Hematopoietic multipotent progenitor cell treated with erythropoietin and hydrocortisone succinate and interleukin-3 and kit ligand, for 6 days (in vitro differentiated cells): ENCODE measurements around the gene PAQR7.
A peak's percentile ranks its signal among the peaks of the same experiment; 100 is the strongest.

Source experiments
- DNase-seq: peaks from one replicate; pipeline ENCODE4 v3.0.0-alpha.2; 2015

The PAQR7 gene

DNA sequence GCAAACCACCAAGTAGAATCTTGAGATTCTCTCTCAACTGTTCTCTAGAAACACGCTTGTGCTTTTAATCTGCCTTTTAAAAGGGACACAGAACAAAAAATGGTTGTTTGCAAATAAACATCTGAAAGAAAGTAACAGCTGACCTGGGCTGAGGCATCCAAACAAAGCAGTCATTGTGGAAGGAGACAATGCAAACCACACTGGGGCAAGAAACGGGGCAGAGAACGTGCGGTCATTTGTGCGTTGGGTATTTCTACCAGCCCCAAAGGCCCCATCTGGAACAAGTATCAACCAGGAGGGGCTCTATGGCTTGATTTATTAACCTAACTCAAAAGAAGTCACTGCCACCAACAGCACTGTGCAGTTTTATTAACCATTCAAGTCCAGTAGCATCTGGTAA lies 24.7 kb upstream of the PAQR7 start:
- DNase-seq, result no peak

DNA sequence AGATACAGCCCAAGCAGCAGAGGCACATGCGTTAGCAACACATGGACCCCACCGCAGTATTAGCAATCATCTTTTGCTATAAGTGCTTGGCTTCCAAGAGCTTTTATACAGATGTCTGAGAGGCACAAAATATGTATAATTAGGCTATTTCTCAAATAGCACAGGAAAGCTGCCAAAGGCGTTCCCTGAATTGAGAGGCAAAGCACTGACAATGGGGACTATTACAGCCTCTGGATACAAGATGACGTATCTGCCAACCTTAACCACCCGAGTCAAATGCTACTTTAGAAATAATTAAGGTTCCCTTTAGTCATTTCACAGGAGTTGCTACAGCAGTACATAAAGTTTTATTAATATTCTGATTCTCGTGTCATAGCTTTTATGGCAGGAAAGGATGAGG lies 24.3 kb upstream of the PAQR7 start:
- no peak for DNase-seq

DNA sequence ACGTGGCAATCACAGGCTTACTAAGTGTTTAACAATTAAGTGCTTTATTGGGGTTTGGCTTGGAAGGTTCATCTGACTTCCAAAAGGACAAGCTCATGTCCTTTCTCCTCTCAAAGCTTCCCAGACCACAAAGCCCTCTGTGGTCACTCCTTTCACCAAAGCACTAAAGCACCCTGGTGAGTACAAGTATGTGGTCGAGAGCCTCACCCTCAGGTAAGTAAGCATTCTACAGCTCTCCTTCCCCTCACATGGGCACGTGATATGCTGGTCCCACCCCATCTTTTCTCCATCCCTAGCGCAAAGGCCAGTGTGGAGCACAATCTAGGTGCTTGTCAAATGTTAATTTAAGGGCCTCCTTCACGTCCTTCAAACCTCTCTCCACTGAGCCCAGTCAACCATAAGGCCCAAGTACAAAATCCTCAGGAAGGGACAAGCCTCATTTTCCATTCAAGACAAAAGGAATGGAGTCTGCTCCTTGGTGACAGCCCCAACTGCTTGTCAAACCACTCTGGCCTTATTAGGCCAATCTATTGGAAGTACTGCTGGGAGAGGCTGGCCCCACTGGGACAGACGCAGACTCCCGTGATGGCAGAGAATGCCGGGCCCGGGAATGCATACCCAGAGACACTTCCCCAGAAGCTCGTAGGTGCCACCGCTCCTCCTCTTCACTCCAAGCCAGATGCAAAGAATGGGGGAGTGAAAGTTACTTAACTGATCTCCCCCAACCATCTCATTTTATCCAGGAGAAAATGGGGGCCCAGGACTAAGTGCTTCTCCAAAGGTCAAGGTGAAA lies 22.9 kb upstream of the PAQR7 start:
- DNase-seq, result no peak

DNA sequence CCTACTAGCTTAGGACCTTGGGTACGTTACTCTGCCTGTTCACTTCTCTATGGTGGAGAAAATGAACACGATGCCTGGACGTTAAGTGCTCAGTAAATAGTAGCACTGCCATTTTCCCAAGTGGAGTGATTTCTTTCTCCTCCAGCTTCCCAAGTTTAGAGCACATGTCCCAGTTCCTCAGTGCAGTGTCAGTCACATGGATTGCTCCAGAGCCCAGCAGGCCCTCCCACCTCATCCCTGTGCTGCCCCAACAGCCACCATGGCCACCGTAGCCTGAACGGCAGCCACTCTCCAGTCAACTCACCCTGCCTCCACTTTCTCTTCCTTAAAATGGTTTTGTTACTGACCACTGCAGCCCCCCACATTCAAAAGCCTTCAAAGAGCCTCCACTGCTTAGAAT lies 22.2 kb upstream of the PAQR7 start:
- DNase-seq, result no peak

DNA sequence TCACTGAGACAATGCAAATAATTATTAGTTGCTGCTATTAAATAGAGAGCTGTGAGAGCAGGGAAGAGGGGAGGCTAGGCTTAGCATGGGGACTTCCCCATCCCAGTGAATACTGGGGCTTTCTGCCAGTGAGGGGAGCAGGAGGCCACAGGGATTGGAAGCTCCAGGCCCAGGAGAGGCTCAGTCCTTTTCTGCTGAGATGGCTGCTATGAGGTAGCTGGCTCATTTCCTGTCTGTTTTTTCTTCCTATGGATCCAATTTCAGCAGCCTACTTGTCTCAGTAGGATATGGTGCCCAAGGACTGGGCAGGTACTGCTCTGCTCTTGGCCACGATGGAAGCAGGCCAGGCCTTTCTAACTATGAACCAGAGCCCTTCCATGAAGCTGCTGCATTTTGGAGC lies 20.8 kb upstream of the PAQR7 start:
- no peak for DNase-seq

DNA sequence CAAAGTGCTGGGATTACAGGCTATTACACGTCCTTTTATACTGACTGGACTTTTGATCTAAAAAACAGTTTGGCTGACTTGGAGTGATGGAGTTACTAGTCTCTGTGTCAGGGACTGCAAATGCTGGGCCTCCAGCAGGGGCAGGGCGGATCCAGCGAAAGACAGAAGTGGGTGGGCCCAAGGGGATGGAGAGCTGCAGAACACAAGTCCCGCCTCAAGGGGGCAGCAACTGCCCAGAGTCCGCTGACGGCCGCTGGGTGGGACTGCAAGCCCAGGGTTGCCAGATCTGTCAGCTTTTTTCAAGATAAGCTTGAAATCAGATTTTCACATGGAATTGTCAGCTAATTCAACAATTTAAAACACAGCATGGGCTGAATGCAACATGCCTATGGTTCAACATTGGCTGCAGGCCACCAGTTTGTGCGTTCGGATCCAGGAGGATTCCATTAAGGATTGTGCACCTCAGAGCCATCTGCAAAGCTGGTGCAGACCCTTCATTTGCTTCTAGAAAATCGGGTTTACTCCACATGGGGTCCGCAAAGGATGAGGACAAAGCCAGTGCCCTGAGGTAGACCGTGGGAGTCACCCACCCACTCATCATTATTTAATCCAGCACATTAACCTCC lies 20.0 kb upstream of the PAQR7 start:
- peak; percentile 95 for DNase-seq

DNA sequence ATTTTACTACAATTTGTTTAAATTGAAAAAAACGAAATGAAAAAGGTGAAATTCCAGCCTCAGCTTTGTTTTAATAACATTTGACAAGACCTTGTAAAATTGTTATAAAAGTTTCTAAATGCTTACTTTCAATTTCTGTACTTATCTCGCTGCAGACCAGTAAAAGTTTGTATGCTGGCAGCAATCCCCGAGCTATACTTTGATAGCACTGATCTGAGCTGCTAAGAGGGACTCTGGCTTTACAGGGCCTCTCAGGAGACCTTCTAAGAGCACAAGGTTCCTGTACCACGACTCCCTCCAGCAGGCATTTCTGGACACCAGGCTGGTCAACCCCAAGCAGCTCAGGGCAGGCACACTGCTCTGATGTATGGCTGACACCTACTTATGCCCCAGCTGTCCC lies 17.6 kb upstream of the PAQR7 start:
- DNase-seq, result no peak

DNA sequence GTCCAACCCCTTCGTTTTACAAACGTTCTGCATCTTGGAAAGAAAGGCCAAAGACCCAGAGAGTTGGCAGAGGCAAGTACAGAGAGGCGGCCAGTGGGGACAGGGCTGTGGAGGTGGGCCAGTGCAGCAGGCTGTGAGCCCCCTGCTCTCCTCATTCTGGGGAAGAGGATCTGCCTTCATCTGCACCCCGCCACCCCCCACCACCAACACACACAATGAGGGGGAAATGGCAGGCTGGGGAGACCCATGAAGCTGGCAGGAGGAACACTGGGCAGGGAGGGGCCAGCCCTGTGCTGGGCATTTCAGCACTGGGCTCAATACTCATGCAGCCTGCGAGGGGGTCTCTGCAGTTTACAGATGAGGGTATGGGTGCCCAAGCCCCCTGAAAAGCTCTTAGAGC lies 16.1 kb upstream of the PAQR7 start:
- DNase-seq, result no peak

DNA sequence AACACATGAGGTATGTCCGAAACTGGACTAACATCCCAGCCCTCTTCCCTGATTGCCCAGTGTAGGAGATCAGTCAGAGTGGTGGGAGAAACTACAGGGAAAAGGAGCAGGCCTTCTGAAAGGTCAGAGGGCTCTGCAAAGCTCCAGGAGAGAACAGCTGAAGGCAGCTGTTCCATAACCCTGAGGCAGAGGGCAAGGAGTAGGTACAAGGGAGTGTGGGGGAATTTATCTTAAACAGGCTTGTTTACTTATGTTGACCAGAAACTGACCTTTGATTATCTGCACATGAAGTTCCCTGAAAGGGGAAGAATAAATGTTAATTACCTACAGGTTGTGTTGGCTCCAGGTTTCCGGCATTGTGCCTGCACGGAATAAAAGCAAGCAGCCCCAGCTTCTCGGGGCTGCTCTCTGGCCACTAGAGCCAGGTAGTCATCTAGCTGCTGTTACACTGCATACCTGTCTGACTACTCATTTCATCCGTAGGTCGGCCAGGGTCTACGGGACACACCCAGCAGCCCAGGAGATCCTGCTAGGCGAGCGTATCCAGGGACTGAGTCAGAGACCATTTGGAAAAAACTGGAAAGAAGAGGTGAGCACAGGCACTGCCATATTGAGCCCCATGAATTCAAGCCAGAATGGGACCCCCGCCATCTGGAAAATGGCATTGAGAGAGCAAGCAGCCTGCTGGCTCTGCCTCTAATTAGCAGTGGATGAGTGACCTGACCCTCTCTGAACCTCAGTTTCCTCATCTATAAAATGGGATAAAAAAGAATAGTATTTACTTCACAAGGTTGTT lies 14.9 kb upstream of the PAQR7 start:
- no peak for DNase-seq

DNA sequence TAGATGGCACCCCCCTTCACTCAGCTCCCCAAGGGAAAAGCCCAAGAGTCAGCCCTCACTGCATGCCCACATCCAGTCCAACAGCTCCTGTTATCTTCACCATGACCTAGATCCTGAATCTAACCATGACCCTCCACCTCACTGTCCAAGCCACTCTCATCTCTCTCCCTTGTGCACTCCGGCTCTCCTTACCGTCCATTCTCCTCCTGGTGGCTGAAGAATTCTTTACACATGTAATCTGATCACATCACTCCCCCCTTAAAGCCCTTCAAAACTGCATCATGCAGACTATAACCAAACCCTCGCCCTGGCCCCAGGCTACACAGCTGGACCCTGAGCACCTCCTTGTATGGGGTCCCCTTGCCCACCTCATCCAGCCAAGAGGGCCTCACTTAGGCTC lies 14.0 kb upstream of the PAQR7 start:
- DNase-seq, result no peak

DNA sequence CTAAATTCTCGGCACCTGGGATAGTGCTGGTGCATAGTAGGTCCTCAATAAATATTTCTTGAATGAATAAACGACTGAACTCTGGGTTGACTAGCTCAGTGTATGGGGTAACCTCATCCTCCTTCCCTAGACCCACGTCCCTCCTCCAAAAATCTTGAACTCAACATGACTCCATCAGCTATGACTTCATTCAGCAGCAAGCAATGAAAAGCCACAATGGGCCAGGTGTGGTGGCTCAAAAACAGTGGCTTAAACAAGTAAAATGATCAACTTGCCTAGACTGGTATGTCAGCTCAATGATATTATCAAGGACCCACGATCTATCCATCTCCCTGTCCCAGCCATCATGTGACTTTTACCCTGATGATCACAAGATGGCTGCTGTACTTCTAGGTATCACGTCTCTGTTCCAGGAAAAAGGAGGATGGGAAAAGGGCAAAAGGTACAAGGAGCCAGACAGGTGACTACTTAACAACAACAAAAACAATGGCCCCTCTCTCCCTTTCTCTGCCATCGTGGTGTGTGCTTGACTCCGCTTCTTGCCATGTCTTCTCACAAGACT lies 13.0 kb upstream of the PAQR7 start:
- no peak for DNase-seq

DNA sequence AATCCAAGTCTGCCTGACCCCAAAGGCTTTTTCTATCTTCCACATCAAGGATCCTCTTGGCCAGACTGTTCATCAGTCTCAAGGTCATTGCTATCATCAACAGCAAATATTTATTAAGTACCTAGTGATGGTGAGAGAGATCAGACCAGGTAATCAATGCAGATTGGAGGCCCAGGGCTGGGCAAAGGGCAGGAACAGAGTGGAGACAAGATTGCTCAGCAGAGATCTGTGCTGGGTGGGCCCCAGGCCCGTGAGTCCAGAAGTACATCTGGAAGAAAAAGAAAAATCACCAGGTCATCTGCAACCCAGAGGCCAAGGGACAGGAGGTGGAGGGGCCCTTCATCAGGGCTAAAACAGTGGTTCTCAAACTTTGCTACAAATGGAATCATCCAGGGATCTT lies 10.1 kb upstream of the PAQR7 start:
- DNase-seq, result no peak

DNA sequence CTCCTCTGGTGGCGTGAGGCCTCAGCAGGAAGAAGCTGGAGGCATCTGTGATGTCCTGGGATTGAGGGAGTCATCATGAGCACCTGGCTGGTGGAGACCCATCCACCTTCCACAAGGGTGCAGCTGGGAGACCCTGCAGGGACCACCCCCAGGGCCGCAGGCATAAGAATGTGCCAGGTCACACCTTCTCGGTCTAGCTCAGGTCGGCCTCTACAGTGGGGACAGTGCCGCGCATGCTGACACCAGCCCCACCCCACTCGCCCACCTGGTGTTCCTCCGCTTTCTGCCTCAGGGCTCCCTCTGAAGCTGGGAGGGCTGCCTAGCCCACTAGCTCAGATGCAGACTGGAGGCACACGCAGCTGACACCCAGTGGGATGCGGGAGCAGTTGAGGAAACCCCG lies 5.8 kb upstream of the PAQR7 start:
- no peak for DNase-seq

DNA sequence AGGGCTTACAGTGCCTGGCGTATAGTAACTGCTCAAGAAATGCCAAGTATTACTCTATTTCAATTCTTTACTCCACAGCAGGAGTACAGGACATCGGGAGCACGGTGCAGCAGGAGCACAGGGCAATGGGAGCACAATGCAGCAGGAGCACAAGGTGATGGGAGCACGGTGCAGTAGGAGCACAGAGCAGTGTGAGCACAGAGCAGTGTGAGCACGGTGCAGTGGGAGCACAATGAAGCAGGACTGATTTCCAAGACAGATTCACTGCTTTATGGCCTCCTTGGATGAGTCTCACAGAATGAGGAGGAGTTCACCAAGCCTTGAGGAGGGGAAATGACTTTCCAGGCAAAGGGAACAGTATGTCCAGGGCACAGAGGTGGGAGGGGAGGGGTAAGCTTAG lies 5.0 kb upstream of the PAQR7 start:
- no peak for DNase-seq

DNA sequence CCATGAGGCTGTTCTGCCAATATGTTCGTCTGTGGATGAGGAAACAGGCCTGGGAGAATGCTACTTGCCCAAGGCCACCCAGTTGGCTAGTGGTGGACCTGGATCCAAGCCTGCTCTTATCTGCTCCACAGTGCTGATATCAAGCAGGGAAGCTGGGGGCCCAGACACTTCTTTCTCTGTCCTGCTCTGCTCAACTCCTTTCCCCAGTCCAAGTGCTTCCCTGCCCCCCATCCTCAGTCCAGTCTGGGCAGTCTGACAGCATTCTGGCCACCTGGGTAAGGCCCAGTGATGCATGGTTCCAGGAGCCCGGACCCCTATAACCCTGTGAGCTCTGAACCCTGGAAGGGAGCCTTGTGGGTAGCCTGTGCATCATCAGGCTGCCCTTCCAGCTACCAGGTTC lies 4.2 kb upstream of the PAQR7 start:
- peak; percentile 56 for DNase-seq

DNA sequence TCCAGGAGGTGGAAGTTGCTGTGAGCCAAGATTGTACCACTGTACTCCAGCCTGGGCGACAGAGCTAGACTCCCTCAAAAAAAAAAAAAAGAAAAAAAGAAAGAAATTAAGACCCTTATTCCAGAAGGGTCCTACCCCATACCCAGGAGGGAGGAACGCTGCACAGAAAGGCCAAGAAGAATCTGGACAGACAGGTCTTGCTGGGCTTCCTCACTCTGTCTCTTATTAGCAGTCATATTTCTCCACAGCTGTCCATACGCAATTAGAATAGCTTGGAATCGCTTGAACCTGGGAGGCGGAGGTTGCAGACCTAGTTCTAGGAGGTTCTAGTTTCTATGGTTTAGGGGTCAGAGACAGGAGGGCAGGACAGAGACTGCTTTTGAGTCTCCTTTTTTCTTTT lies 3.2 kb upstream of the PAQR7 start:
- DNase-seq, result no peak

DNA sequence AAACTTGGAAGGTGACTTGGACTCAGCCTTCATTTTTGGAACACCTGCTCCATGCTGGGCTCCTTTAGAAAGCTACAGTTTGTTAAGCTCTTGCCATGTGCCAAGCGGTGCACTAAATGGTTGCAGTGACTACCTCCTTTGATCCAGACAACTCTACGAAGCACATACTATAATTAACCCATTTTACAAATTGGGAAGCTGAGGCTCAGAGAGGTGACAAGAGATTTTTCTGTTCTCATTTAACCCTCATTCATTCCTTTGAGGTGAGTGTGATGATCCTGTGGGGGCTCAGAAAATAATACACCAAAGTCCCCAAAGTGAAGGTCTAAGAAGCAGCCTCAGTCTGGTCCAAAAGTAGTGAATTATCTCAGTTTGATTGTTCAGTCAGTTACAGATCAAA lies 1.6 kb upstream of the PAQR7 start:
- no peak for DNase-seq

DNA sequence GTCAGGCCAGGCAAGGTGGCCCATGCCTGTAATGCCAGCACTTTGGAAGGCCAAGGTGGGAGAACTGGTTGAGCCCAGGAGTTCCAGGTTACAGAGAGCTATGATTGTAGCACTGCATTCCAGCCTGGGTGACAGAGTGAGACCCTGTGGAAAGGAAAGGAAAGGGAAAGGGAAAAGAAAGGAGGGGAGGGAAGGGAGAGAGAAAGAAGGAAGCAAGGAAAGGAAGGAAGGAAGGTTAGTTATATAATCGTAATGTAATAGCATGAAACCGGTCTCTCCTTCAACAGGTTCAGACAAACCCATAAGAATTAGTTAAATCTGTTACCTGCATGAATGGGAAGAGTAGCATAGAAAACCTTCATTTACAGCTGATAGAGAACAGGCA lies 1.2 kb upstream of the PAQR7 start:
- DNase-seq, result no peak

DNA sequence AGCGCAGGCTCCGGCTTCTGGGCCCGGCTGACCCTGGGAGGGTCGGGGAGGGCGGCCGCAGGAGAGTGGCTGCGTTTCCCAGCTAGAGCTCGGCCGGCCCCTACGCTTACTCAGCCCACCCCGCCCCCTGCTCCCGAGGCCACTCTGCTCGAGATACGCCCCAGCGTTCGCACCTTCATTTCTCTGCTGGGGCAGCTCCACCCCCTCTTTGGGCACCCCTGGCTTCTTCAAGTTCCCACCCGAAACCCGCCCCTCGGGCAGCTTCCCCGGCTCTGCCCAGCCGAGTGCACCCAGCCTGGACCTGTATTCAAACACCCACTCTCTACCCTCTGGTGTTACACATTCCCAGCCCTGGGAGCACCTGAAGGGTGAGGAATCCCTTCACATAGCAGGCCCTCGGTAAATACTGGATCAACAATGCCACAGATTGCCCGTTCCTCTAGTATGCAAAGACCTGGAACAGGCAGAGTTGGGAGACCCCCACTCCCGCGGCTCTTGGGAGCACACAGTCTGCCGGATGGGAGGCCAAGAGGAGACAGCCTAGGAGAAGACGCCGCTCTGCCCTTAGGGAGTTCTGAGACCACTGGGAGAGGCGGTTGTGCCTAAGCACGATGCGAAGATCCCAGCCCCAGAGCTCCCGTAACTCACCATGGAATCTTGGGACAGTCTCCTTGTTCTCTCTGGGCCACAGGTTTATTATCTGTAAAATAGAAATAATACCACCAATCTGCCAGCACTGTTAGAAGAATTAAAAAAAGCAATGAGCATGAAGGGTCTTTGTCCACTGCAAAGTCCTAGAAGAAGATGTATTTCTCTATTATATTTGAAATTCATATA lies 566 bp upstream of the PAQR7 start:
- DNase-seq, result peak; percentile 63

DNA sequence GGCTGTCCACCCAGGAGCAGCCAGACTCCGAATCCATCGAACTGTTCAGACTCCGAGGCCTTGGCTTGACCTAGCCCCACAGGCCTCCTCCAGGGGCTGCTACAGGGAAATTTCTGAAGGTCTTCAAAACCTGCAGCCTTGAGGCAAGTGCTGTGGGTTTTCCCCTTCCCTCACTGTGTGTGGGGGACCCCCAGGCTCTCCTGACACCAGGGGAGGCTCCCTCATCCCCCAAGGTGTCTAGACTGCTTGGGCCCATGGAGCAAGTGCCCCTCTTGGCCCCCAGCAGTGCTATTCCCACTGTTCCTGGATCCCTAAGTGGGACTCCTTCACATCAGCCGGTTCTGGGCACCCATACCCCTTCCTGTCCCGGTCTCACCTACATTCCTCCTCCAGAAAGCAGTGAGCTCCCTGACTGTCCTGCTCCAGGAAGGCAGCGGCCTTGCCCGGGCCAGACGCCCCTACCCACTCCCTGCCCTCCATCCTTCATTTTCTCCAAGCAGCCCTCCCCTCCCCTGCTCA lies 814 bp downstream of the PAQR7 start:
- DNase-seq, result no peak

DNA sequence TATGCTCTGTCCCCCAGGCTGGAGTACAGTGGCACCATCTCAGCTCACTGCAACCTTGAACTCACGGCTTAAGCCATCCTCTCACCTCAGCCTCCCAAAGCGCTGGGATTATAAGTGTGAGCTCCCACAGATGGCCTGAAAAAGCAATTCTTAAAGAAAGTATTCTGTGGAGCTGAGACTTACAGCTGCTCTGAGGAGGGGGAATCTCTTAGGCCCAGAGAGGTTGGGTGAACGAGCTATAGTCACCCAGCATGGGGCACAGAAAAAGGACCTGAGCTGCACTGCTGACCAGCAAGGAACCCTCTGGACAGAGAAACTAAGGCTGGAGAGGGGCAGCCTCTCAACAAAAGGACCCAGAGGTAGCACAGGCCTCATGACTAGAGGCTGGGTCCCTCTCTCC lies 1.3 kb downstream of the PAQR7 start:
- DNase-seq, result no peak

DNA sequence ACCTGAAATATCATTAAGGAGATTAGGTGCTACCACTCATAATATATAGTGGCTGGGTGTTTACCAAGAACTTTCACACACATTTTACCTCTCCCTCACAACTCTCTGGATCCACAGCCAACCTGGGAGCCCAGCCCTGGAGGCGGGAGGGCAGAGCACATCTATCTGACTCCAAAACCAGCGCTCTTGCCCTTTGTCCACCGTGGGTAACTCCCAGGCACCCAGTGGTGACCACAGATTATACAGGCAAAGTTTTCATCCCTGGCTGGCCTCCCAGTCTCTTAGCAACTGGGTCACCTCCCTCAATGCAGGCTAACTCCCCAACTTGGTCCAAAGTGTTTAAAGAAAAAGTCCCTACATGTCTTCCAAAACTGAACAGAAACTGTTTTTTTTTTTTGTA lies 2.4 kb downstream of the PAQR7 start:
- DNase-seq, result peak; percentile 43

DNA sequence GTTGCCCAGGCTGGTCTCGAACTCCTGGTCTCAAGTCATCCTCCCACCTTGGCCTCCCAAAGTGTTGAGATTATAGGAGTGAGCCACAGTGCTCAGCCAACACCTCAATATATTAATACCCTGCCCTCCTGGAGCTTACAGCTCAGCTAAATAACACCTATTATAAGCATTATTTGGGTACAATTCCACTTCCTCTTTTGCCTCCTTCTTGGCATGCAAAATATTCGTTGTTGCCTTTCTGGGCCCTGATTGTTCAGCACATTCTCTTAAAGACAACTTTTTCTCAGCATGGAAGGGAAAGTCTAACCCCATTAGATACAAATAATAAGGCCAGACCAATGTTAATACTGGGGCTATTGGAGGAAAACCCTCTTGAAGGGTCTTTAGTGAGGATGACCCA lies 2.8 kb downstream of the PAQR7 start:
- DNase-seq, result peak; percentile 33
